Stomach (tissue), 4 donors: Measurements from ENCODE around the gene MGAT2.

ENCODE experiments used
- CTCF ChIP-seq, 7 experiments: fragments of 450-650 bp in 4 of 7; fragments of 200-600 bp in 3 of 7; sonication (generic) in 3 of 7; IDR thresholded peaks; one replicate each; pipeline ENCODE4 v1.5.1; 2016 to 2019; ENCODE audit warnings: antibody characterized with exemption in 7 of 7, control low read depth in 2 of 7, mild to moderate bottlenecking in 1 of 7
- EP300 ChIP-seq: sonication (generic); formaldehyde crosslinking; IDR thresholded peaks from one replicate; pipeline ENCODE4 v1.6.1; 2017; ENCODE audit warnings: antibody characterized with exemption
- POLR2A ChIP-seq, 4 donors: fragments of 450-650 bp; IDR thresholded peaks; one replicate each; pipeline ENCODE4 v1.6.1; 2016; ENCODE audit warnings: antibody characterized with exemption in 4 of 4, control low read depth in 2 of 4, mild to moderate bottlenecking in 1 of 4, moderate library complexity in 1 of 4
- POLR2AphosphoS5 ChIP-seq, 3 donors: sonication (generic); formaldehyde crosslinking; IDR thresholded peaks; one replicate each; pipeline ENCODE4 v1.6.1; 2016; ENCODE audit warnings: antibody characterized with exemption in 3 of 3

- TF ChIP-seq CTCF (IDR thresholded peaks at IDR 0.05) (no peak), POLR2A (IDR thresholded peaks at IDR 0.05) (no peak), EP300 (no peak), POLR2AphosphoS5 (IDR thresholded peaks at IDR 0.05) (no peak)
Observed at GRCh38 chr14:49579841-49580240, 40.8 kb upstream of the MGAT2 start.
